ENCODE results near the gene CBX4. TPM values are rescaled to one million over a fixed set of nuclear protein-coding genes. Genes with fewer than 3 reads are reported as not detected.

CBX4 gene
- polyA plus RNA-seq, 1 of the 3 experiments (the other 2 are of a cell fraction): 21.9 TPM

DNA sequence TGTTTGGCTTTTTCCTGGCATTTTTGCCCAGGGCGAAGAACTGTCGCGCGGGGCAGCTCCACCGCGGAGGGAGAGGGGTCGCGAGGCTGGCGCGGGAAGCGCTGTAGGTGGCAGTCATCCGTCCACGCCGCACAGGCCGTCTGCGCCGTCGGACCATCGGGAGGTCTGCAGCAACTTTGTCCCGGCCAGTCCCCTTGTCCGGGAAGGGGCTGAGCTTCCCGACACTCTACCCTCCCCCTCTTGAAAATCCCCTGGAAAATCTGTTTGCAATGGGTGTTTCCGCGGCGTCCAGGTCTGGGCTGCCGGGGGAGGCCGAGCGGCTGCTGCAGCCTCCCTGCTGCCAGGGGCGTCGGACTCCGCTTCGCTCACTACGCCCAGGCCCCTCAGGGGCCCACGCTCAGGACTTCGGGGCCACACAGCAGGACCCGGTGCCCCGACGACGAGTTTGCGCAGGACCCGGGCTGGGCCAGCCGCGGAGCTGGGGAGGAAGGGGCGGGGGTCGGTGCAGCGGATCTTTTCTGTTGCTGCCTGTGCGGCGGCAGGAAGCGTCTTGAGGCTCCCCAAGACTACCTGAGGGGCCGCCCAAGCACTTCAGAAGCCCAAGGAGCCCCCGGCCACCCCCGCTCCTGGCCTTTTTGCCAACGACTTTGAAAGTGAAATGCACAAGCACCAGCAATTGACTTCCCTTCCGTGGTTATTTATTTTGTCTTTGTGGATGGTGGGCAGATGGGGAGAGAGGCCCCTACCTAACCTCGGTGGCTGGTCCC is 2.3 kb upstream of the CBX4 start:
- H2AFZ ChIP-seq (ENCODE audit: low read depth): no peak overlapping the region
- H3K4me2 ChIP-seq: no peak overlapping the region
- H3K9me3 ChIP-seq: no peaks in the 10 kb centered on the region
- no peaks in the 10 kb centered on the region for H3K9me2 ChIP-seq
- H3F3A ChIP-seq (replicated peaks; ENCODE audit: insufficient read depth): peaks cover 42% of the 10 kb centered on the region
- H3K4me3 ChIP-seq (ENCODE audit: low read depth in 2 of 2, low read length in 1 of 2): no peak overlapping the region
- H3K27ac ChIP-seq (ENCODE audit: low read depth in 2 of 2, low read length in 1 of 2): no peak overlapping the region
- H3K4me1 ChIP-seq (ENCODE audit: control insufficient read depth in 1 of 2, insufficient read depth in 2 of 2, low read depth in 1 of 2, low read length in 1 of 2): peaks cover 21 to 65% of the 10 kb centered on the region in 2 experiments
- 18% methylated on average over 41 of the region's 55 CpGs for WGBS (ENCODE audit: low lambda C conversion rate)
- peaks cover 0 to 5% of the 10 kb centered on the region in 2 experiments for H3K36me3 ChIP-seq (replicated peaks in 1 of 2; ENCODE audit: control insufficient read depth in 1 of 2, insufficient read depth in 2 of 2, low read length in 1 of 2)
- ChIA-PET CTCF (interaction anchor here (1.0 to 13.1 kb wide), 31 partner anchors 8 to 901 kb away, joined by 3 to 274 read pairs (median 8); partner anchors contain the start of gene CBX2), POLR2A (interaction anchor here (1.6 to 6.1 kb wide), 3 partner anchors 30 to 63 kb away, joined by 5 to 93 read pairs (median 8); partner anchors contain the start of gene CBX2)
- no peak overlapping the region for H3K9ac ChIP-seq
- TF ChIP-seq EZH2phosphoT487 (IDR thresholded peaks at IDR 0.05; ENCODE audit: borderline replicate concordance, low read depth) (peak; percentile 98), TAF1 (IDR thresholded peaks at IDR 0.05; ENCODE audit: borderline replicate concordance, low read depth, low read length) (no peak)
- peaks cover 39% of the 10 kb centered on the region for H3K27me3 ChIP-seq (ENCODE audit: insufficient read depth)
- H4K20me1 ChIP-seq (ENCODE audit: insufficient read depth): peaks cover 18% of the 10 kb centered on the region
- H3K79me2 ChIP-seq (ENCODE audit: insufficient read depth): peaks cover 18% of the 10 kb centered on the region
- no peak for DNase-seq

- Histone ChIP-seq H3K4me3 (ENCODE audit: low read depth in 2 of 2, low read length in 1 of 2) (peak overlapping the region; percentile 51 to 68; a peak in 2 of 4 replicates), H3K4me2 (peak overlapping the region; percentile 85), H4K20me1 (ENCODE audit: insufficient read depth) (peaks cover 24% of the 10 kb centered on the region), H3K36me3 (replicated peaks in 1 of 2; ENCODE audit: control insufficient read depth in 1 of 2, insufficient read depth in 2 of 2, low read length in 1 of 2) (peaks cover 3 to 7% of the 10 kb centered on the region in 2 experiments), H3K79me2 (ENCODE audit: insufficient read depth) (peaks cover 25% of the 10 kb centered on the region), H3F3A (replicated peaks; ENCODE audit: insufficient read depth) (peaks cover 43% of the 10 kb centered on the region), H3K9me2 (no peaks in the 10 kb centered on the region), H3K9ac (no peak overlapping the region), H3K27me3 (ENCODE audit: insufficient read depth) (peaks cover 39% of the 10 kb centered on the region), H3K9me3 (no peaks in the 10 kb centered on the region), H3K27ac (ENCODE audit: low read depth in 2 of 2, low read length in 1 of 2) (no peak overlapping the region), H3K4me1 (ENCODE audit: control insufficient read depth in 1 of 2, insufficient read depth in 2 of 2, low read depth in 1 of 2, low read length in 1 of 2) (peaks cover 26 to 69% of the 10 kb centered on the region in 2 experiments), H2AFZ (ENCODE audit: low read depth) (no peak overlapping the region)
- ChIA-PET CTCF (interaction anchor here (0.7 to 13.1 kb wide), 35 partner anchors 9 to 900 kb away, joined by 3 to 274 read pairs (median 7); partner anchors contain the start of gene CBX2), POLR2A (interaction anchor here (0.9 to 6.1 kb wide), 5 partner anchors 13 to 78 kb away, joined by 3 to 93 read pairs (median 8); partner anchors contain the start of gene CBX2)
- TF ChIP-seq NRF1 (IDR thresholded peaks at IDR 0.05; ENCODE audit: low read depth, low read length): no peak
- TF ChIP-seq, protein P1, sequence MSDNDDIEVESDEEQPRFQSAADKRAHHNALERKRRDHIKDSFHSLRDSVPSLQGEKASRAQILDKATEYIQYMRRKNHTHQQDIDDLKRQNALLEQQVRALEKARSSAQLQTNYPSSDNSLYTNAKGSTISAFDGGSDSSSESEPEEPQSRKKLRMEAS (IDR thresholded peaks at IDR 0.05; ENCODE audit: low read depth): 0 out of 2 replicates have a peak, but pooled peaks have one; percentile 8
- no peak for DNase-seq
- 22% methylated on average over 19 of the region's 19 CpGs for WGBS (ENCODE audit: low lambda C conversion rate)
Measured at GRCh38 chr17:79840989-79841286, 1.7 kb upstream of the CBX4 start.

- Histone ChIP-seq H3K4me2 (peak overlapping the region; percentile 85), H2AFZ (ENCODE audit: low read depth) (peak overlapping the region; percentile 93; the same call in 1 of the 2 replicates), H3K9ac (no peak overlapping the region), H3K9me3 (no peaks in the 10 kb centered on the region), H3K27me3 (ENCODE audit: insufficient read depth) (peaks cover 39% of the 10 kb centered on the region), H3K9me2 (no peaks in the 10 kb centered on the region), H3K36me3 (replicated peaks in 1 of 2; ENCODE audit: control insufficient read depth in 1 of 2, insufficient read depth in 2 of 2, low read length in 1 of 2) (peaks cover 6 to 9% of the 10 kb centered on the region in 2 experiments), H3K27ac (ENCODE audit: low read depth in 2 of 2, low read length in 1 of 2) (no peak overlapping the region), H3K4me1 (ENCODE audit: control insufficient read depth in 1 of 2, insufficient read depth in 2 of 2, low read depth in 1 of 2, low read length in 1 of 2) (peaks cover 26 to 69% of the 10 kb centered on the region in 2 experiments), H4K20me1 (ENCODE audit: insufficient read depth) (peaks cover 29% of the 10 kb centered on the region), H3K79me2 (ENCODE audit: insufficient read depth) (peaks cover 27% of the 10 kb centered on the region), H3K4me3 (ENCODE audit: low read depth in 2 of 2, low read length in 1 of 2) (peak overlapping the region; percentile 51 to 68), H3F3A (replicated peaks; ENCODE audit: insufficient read depth) (peaks cover 38% of the 10 kb centered on the region)
- 10% methylated on average over 58 of the region's 74 CpGs for WGBS (ENCODE audit: low lambda C conversion rate)
- DNase-seq: peak; percentile 85
- POLR2A ChIA-PET: interaction anchor here (0.9 to 6.1 kb wide), 6 partner anchors 14 to 95 kb away, joined by 3 to 93 read pairs (median 6); partner anchors contain the start of gene CBX2
- CTCF ChIA-PET: interaction anchor here (0.6 to 13.1 kb wide), 50 partner anchors 9 to 900 kb away, joined by 3 to 274 read pairs (median 7); partner anchors contain the start of genes CBX2, CBX8 and LGALS3BP
- TF ChIP-seq MEF2A (IDR thresholded peaks at IDR 0.05; ENCODE audit: borderline replicate concordance, low read depth) (no peak), TAF1 (IDR thresholded peaks at IDR 0.05; ENCODE audit: borderline replicate concordance, low read depth, low read length) (no peak), RFX5 (IDR thresholded peaks at IDR 0.05; ENCODE audit: low read length) (no peak), JUND (IDR thresholded peaks at IDR 0.05) (no peak), GABPA (IDR thresholded peaks at IDR 0.05; ENCODE audit: low read depth) (no peak), PBX3 (IDR thresholded peaks at IDR 0.05) (no peak), FOXJ3 (CRISPR knock-in tag; IDR thresholded peaks at IDR 0.05) (no peak), RAD21 (IDR thresholded peaks at IDR 0.05; ENCODE audit: low read length) (peak; percentile 44), EP300 (IDR thresholded peaks at IDR 0.05; ENCODE audit: borderline replicate concordance in 1 of 2, low read depth in 1 of 2, low read length in 1 of 2) (no peak), POLR2AphosphoS5 (IDR thresholded peaks at IDR 0.05; ENCODE audit: low read depth, low read length) (no peak), NRF1 (IDR thresholded peaks at IDR 0.05; ENCODE audit: low read depth, low read length) (no peak), FOXM1 (IDR thresholded peaks at IDR 0.05; ENCODE audit: low read depth) (no peak), GATA2 (CRISPR knock-in tag; IDR thresholded peaks at IDR 0.05) (no peak), TCF12 (IDR thresholded peaks at IDR 0.05) (no peak), SIN3A (IDR thresholded peaks at IDR 0.05; ENCODE audit: borderline replicate concordance, low read depth, low read length) (no peak), RCOR1 (IDR thresholded peaks at IDR 0.05; ENCODE audit: low read length) (no peak), RXRA (IDR thresholded peaks at IDR 0.05; ENCODE audit: borderline replicate concordance, low read depth) (no peak), YY1 (IDR thresholded peaks at IDR 0.05; ENCODE audit: low read depth) (no peak)
Measured at GRCh38 chr17:79840269-79840988, 1.2 kb upstream of the CBX4 start.

Data from SK-N-SH (cell line).